Smooth muscle cell (in vitro differentiated cells): ENCODE data around the gene ZMYND19. TPM values are rescaled to one million over a fixed set of nuclear protein-coding genes. Genes with fewer than 3 reads are reported as not detected.
"Not testable (repeated sequence)": the region's sequence is repeated elsewhere in the genome, so short reads cannot be mapped to it uniquely, and the experiment has no call there.

Experiments used
- DNase-seq: peaks from one replicate; lab custom pipeline; 2025; ENCODE audit not compliant: unreplicated experiment; lab: John Stamatoyannopoulos, UW
- H2AFZ ChIP-seq: fragments of 200-600 bp; sonication (generic); 2 replicates; pipeline ENCODE4 v1.6.0; 2016; ENCODE audit warnings: antibody characterized with exemption, low read depth, mild to moderate bottlenecking
- H3F3A ChIP-seq: fragments of 200-600 bp; sonication (generic); 2 replicates; pipeline ENCODE4 v1.6.0; 2017; ENCODE audit warnings: antibody characterized with exemption, low read depth
- H3K27ac ChIP-seq: fragments of 200-600 bp; sonication (generic); 2 replicates; pipeline ENCODE4 v1.5.1; 2016; ENCODE audit warnings: low read depth, mild to moderate bottlenecking
- H3K27me3 ChIP-seq: fragments of 200-600 bp; sonication (generic); 2 replicates; pipeline ENCODE4 v1.6.1; 2016; ENCODE audit warnings: low read depth, mild to moderate bottlenecking
- H3K36me3 ChIP-seq: fragments of 200-600 bp; sonication (generic); 2 replicates; pipeline ENCODE4 v1.5.1; 2016; ENCODE audit warnings: low read depth
- H3K4me1 ChIP-seq: fragments of 200-600 bp; sonication (generic); 2 replicates; pipeline ENCODE4 v1.5.1; 2016; ENCODE audit warnings: low read depth
- H3K4me2 ChIP-seq: fragments of 200-600 bp; sonication (generic); 2 replicates; pipeline ENCODE4 v1.6.0; 2016; ENCODE audit warnings: mild to moderate bottlenecking
- H3K4me3 ChIP-seq: fragments of 200-600 bp; sonication (generic); 2 replicates; pipeline ENCODE4 v1.5.1; 2016; ENCODE audit warnings: mild to moderate bottlenecking
- H3K79me2 ChIP-seq: fragments of 200-600 bp; sonication (generic); 2 replicates; pipeline ENCODE4 v1.6.0; 2016; ENCODE audit warnings: low read depth, mild to moderate bottlenecking
- H3K9ac ChIP-seq: fragments of 200-600 bp; sonication (generic); 2 replicates; pipeline ENCODE4 v1.6.0; 2016; ENCODE audit warnings: low read depth
- H3K9me3 ChIP-seq: fragments of 200-600 bp; sonication (generic); replicated peaks from 2 replicates; pipeline ENCODE4 v1.5.1; 2016; ENCODE audit warnings: low read depth
- H4K20me1 ChIP-seq: fragments of 200-600 bp; sonication (generic); 2 replicates; pipeline ENCODE4 v1.6.0; 2016; ENCODE audit warnings: low read depth
- WGBS: methylation state at CpG from one replicate; pipeline ENCODE4 v1.1.7; 2016; ENCODE audit warnings: low lambda C conversion rate; 5-methylcytosine and 5-hydroxymethylcytosine counted together
- polyA plus RNA-seq: library from polyadenylated mRNA; unstranded; fragments of >200 nt; fragmentation: Nextera tagmentation; extraction: Ambion mirVana; gene quantifications from 2 replicates; pipeline ENCODE4 v1.2.1, GENCODE V29; 2016
- total RNA-seq: library from RNA; depleted of rRNA; stranded (reverse); fragments of >200 nt; gene quantifications from 2 replicates; pipeline ENCODE4 v1.2.3, GENCODE V29; 2014
- TF ChIP-seq, protein P1 (sequence below): fragments of 200-600 bp; sonication (generic); IDR thresholded peaks from 2 replicates; pipeline ENCODE4 v1.5.1; 2017; ENCODE audit warnings: borderline replicate concordance, mild to moderate bottlenecking, antibody characterized with exemption; ENCODE audit not compliant: insufficient read depth, poor library complexity, severe bottlenecking

ZMYND19 gene
- total and polyA plus RNA-seq, 2 experiments from 2014 or later, result 16.6 to 37.8 TPM

DNA sequence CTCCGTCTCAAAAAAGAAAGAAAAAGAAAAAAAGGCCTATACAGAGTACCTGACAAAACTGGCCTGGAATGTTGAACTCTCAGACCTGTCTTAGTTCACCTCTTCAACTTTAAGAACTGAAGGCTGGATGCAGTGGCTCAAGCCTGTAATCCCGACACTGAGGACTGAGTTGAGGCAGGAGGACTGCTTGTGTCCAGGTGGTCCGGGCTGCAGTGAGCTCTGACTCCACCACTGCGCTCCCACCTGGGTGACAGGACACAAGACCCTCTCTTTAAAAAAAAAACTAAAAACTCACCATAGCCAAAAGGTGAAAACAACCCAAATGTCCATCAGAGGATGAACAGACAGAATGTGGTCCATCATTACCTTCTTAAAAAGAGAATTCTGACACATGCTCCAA lies 32.2 kb downstream of the ZMYND19 start:
- no peak overlapping the region for H3K4me3 ChIP-seq
- H3K36me3 ChIP-seq, result no peaks in the 10 kb centered on the region
- no peak overlapping the region for H2AFZ ChIP-seq
- no peaks in the 10 kb centered on the region for H3K27me3 ChIP-seq
- no peak overlapping the region for H3K9ac ChIP-seq
- no peak overlapping the region for H3K27ac ChIP-seq
- TF ChIP-seq, protein P1, sequence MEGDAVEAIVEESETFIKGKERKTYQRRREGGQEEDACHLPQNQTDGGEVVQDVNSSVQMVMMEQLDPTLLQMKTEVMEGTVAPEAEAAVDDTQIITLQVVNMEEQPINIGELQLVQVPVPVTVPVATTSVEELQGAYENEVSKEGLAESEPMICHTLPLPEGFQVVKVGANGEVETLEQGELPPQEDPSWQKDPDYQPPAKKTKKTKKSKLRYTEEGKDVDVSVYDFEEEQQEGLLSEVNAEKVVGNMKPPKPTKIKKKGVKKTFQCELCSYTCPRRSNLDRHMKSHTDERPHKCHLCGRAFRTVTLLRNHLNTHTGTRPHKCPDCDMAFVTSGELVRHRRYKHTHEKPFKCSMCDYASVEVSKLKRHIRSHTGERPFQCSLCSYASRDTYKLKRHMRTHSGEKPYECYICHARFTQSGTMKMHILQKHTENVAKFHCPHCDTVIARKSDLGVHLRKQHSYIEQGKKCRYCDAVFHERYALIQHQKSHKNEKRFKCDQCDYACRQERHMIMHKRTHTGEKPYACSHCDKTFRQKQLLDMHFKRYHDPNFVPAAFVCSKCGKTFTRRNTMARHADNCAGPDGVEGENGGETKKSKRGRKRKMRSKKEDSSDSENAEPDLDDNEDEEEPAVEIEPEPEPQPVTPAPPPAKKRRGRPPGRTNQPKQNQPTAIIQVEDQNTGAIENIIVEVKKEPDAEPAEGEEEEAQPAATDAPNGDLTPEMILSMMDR, result no peak
- no peak for DNase-seq
- no peaks in the 10 kb centered on the region for H3K79me2 ChIP-seq
- H3K4me1 ChIP-seq, result no peaks in the 10 kb centered on the region
- H4K20me1 ChIP-seq, result peaks cover 3% of the 10 kb centered on the region
- 99% methylated on average over 4 of the region's 4 CpGs for WGBS
- no peaks in the 10 kb centered on the region for H3K9me3 ChIP-seq
- no peak overlapping the region for H3K4me2 ChIP-seq
- peaks cover 4% of the 10 kb centered on the region for H3F3A ChIP-seq

DNA sequence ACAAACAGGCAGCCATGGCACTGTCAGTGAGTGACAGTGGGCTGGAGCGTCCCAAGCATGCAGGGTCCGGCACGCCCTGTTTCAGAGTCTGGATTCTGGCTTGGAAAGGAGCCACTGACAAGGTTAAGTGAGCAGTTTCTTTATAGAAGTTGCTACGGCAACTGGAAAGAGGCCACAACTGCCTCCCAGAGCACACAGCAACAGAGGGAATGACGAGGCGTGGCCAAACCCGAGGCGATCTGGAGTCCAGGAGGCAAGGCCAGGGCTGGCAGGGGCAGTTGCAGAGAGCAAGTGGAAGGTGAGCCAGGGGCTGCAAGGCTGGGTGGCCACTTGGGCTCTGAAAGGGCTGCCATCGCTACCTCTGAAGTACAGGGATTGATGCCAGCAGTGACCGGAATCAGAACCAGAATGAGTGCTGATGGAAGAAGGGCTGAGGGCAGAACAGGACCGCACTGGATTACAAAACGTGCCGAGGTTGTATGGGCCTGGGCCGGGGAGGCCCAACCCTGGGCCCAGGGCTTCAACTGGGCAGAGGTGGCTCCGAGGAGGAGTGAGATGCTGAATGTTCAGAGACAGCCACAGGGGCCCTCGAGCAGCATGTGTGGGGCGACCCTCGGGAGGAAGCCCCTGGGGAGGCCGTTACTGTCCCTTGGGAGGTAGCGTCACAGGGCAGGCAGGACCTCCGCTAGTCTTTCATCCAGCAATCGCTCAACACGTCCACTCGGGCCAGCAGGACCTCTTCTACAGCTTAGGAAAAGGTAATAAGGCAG lies 34.1 kb downstream of the ZMYND19 start:
- no peaks in the 10 kb centered on the region for H3K4me1 ChIP-seq
- H3K27me3 ChIP-seq, result no peaks in the 10 kb centered on the region
- TF ChIP-seq, protein P1, result no peak
- H4K20me1 ChIP-seq, result peaks cover 3% of the 10 kb centered on the region
- no peak for DNase-seq
- no peak overlapping the region for H3K4me3 ChIP-seq
- H2AFZ ChIP-seq, result no peak overlapping the region
- H3K36me3 ChIP-seq, result no peaks in the 10 kb centered on the region
- H3K79me2 ChIP-seq, result no peaks in the 10 kb centered on the region
- H3K9me3 ChIP-seq, result no peaks in the 10 kb centered on the region
- no peak overlapping the region for H3K9ac ChIP-seq
- H3K27ac ChIP-seq, result no peak overlapping the region
- H3K4me2 ChIP-seq, result no peak overlapping the region
- 94% methylated on average over 24 of the region's 24 CpGs for WGBS
- H3F3A ChIP-seq, result peaks cover 11% of the 10 kb centered on the region

DNA sequence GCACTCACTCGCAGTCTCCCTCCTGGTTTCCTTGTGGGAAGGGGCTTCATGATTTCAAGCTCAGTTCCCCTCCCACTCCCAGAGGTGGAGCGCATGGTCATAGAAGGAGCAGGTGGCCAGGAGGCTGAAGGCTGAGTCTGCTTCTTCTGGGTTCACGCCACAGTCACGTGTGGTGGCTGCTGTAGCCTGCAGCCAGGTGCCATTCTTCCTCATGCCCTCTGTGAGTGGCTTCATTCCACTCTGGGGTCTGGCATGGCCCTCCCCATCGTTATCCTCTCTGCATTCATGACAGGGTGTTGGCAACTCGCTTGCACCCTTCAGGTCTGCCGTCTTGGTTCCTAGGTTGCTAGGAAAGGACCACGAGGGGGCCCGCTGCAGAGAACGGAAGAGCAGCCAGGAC lies 35.1 kb downstream of the ZMYND19 start:
- Histone ChIP-seq H3K79me2 (no peaks in the 10 kb centered on the region), H2AFZ (no peak overlapping the region), H3K9me3 (no peaks in the 10 kb centered on the region), H3K4me2 (no peak overlapping the region), H3K9ac (no peak overlapping the region), H3K36me3 (no peaks in the 10 kb centered on the region), H3K4me1 (peaks cover under 1% of the 10 kb centered on the region), H3K27me3 (no peaks in the 10 kb centered on the region), H3F3A (peaks cover 13% of the 10 kb centered on the region), H3K27ac (no peak overlapping the region), H4K20me1 (peaks cover 3% of the 10 kb centered on the region), H3K4me3 (no peak overlapping the region)
- DNase-seq, result no peak
- TF ChIP-seq, protein P1, result no peak
- 97% methylated on average over 10 of the region's 10 CpGs for WGBS

DNA sequence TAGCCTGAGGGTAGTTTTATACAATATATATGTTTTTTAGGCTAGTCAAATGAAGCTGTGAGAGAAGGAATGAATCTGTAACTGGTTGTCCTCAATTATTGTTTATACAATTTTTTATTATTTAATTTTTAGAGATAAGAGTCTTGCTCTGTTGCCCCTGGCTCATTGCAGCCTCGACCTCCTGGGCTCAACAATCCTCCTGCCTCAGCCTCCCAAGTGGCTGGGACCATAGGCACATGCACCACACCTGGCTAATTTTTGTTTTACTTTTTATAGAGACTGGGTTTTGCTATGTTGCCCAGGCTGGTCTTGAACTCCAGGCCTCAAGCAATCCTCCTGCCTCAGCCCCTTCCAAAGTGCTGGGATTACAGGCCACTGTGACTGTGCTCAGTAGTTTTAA lies 36.0 kb downstream of the ZMYND19 start:
- Histone ChIP-seq H2AFZ (no peak overlapping the region), H3K79me2 (no peaks in the 10 kb centered on the region), H3K4me2 (no peak overlapping the region), H3K36me3 (no peaks in the 10 kb centered on the region), H3K4me1 (peaks cover 3% of the 10 kb centered on the region), H4K20me1 (peaks cover 3% of the 10 kb centered on the region), H3K4me3 (no peak overlapping the region), H3K27ac (no peak overlapping the region), H3K9me3 (no peaks in the 10 kb centered on the region), H3K27me3 (no peaks in the 10 kb centered on the region), H3F3A (peaks cover 17% of the 10 kb centered on the region), H3K9ac (no peak overlapping the region)
- 95% methylated on average over 1 of the region's 1 CpG for WGBS
- TF ChIP-seq, protein P1, result no peak
- DNase-seq, result no peak

DNA sequence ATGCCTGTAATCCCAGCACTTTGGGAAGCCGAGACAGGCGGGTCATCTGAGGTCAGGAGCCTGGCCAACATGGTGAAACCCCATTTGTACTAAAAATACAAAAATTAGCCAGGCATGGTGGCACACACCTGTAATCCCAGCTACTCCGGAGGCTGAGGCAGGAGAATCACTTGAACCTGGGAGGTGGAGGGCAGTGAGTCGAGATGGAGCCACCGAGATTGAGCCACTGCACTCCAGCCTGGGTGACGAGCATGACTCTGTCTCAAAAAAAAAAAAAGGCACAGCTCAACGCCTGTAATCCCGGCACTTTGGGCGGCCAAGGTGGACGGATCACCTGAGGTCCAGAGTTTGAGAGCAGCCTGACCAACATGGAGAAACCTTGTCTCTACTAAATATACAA lies 36.7 kb downstream of the ZMYND19 start:
- H3K4me1 ChIP-seq, H3K9me3 ChIP-seq, H3K4me3 ChIP-seq, H3K27me3 ChIP-seq, H3K27ac ChIP-seq, DNase-seq, H3K36me3 ChIP-seq, H4K20me1 ChIP-seq, H2AFZ ChIP-seq, H3K79me2 ChIP-seq, H3K4me2 ChIP-seq, H3K9ac ChIP-seq: not testable (repeated sequence)
- WGBS, result 92% methylated on average over 10 of the region's 10 CpGs
- H3F3A ChIP-seq, result peaks cover 17% of the 10 kb centered on the region
